NB4 (cell line): Measurements from ENCODE around the gene ALPP.
"Not testable (repeated sequence)": the region's sequence is repeated elsewhere in the genome, so short reads cannot be mapped to it uniquely, and the experiment has no call there.

Source experiments
- CTCF ChIP-seq: IDR thresholded peaks from one replicate; pipeline ENCODE4 v1.5.1; 2012; ENCODE audit warnings: low read depth, low read length
- MAX ChIP-seq: IDR thresholded peaks from 2 replicates; pipeline ENCODE4 v1.6.1; 2011; ENCODE audit warnings: low read depth, low read length
- MYC ChIP-seq: IDR thresholded peaks from 2 replicates; pipeline ENCODE4 v1.6.1; 2011; ENCODE audit warnings: low read depth, low read length
- POLR2A ChIP-seq: IDR thresholded peaks from 2 replicates; pipeline ENCODE4 v1.6.1; 2011; ENCODE audit warnings: mild to moderate bottlenecking; ENCODE audit not compliant: insufficient read length; ENCODE audit errors: extremely low read depth

GRCh38 chr2:232331061-232331460 lies 47.5 kb upstream of the ALPP start:
- TF ChIP-seq CTCF, MAX, POLR2A, MYC: not testable (repeated sequence)
